Caco-2 (cell line): ENCODE results near the gene TMSB10. TPM values are rescaled to one million over a fixed set of nuclear protein-coding genes. Genes with fewer than 3 reads are reported as not detected.
A peak's percentile ranks its signal among the peaks of the same experiment; 100 is the strongest.

Source experiments
- BruUV-seq: library from RNA; stranded (reverse); fragments of 400-500 nt; replicated peaks from 2 replicates; lab custom pipeline; 2021; lab: Mats Ljungman, UMichigan
- CTCF ChIA-PET: fragments of 300-600 bp; sonication (Branson Sonifier 250); formaldehyde crosslinking; loops from one replicate; lab custom pipeline; 2022; ENCODE audit warnings: antibody characterized with exemption; lab: Charles Lee
- POLR2A ChIA-PET: fragments of 300-600 bp; sonication (Branson Sonifier 250); formaldehyde crosslinking; loops from one replicate; lab custom pipeline; 2022; ENCODE audit warnings: antibody characterized with exemption; lab: Charles Lee
- DNase-seq, 2 experiments: peaks; one replicate each; pipeline versions ENCODE4 v3.0.0 to v3.0.0-alpha.2; 2020 to 2022
- H3K27me3 ChIP-seq: replicated peaks from 2 replicates; pipeline ENCODE4 v1.6.0; 2011; ENCODE audit warnings: low read length; ENCODE audit not compliant: control insufficient read depth, insufficient read depth
- H3K36me3 ChIP-seq: 2 replicates; pipeline ENCODE4 v1.5.1; 2011; ENCODE audit warnings: low read length; ENCODE audit not compliant: control insufficient read depth, insufficient read depth
- H3K4me1 ChIP-seq: fragments of 250-450 bp; sonication (Bioruptor Pico); 2 replicates; pipeline ENCODE4 v1.5.1; 2020; ENCODE audit warnings: mild to moderate bottlenecking
- H3K4me3 ChIP-seq: 2 replicates; pipeline ENCODE4 v1.5.1; 2011; ENCODE audit warnings: low read depth, mild to moderate bottlenecking, control low read depth, low read length
- H3K9me3 ChIP-seq: fragments of 250-450 bp; sonication (Bioruptor Pico); 2 replicates; pipeline ENCODE4 v1.5.1; 2020; ENCODE audit warnings: mild to moderate bottlenecking, moderate library complexity
- H3K27ac Mint-ChIP-seq: one replicate; pipeline ENCODE4 v1.8.0; 2022; ENCODE audit warnings: mixed read lengths; ENCODE audit not compliant: unreplicated experiment
- H3K27me3 Mint-ChIP-seq: one replicate; pipeline ENCODE4 v1.8.0; 2022; ENCODE audit warnings: mixed read lengths; ENCODE audit not compliant: insufficient read depth, unreplicated experiment
- H3K36me3 Mint-ChIP-seq: one replicate; pipeline ENCODE4 v1.8.0; 2022; ENCODE audit warnings: mild to moderate bottlenecking, mixed read lengths; ENCODE audit not compliant: insufficient read depth, unreplicated experiment
- H3K4me1 Mint-ChIP-seq: one replicate; pipeline ENCODE4 v1.8.0; 2022; ENCODE audit warnings: low read depth, mixed read lengths; ENCODE audit not compliant: unreplicated experiment
- H3K4me3 Mint-ChIP-seq: one replicate; pipeline ENCODE4 v1.8.0; 2022; ENCODE audit warnings: mild to moderate bottlenecking, moderate library complexity, mixed read lengths; ENCODE audit not compliant: unreplicated experiment
- H3K9me3 Mint-ChIP-seq: one replicate; pipeline ENCODE4 v1.8.0; 2022; ENCODE audit warnings: mixed read lengths; ENCODE audit not compliant: unreplicated experiment
- intact Hi-C: fragments of 100-400 bp; cut with micrococcal nuclease; formaldehyde crosslinking; loops from one replicate; pipeline ENCODE4 v1.10.0; 2022; ENCODE audit not compliant: unreplicated experiment
- total RNA-seq: library from RNA; stranded (reverse); gene quantifications from 2 replicates; pipeline ENCODE4 v1.2.3, GENCODE V29; 2022
- TF ChIP-seq, protein P1 (sequence below), 2 experiments: fragments of 200-600 bp in 1 of 2; IDR thresholded peaks; 1 replicate in 1 of 2; 2 replicates in 1 of 2; pipeline versions ENCODE4 v1.5.1 to v1.8.0; 2011 to 2022; ENCODE audit warnings: antibody characterized with exemption in 1 of 2, control low read depth in 1 of 2, inconsistent platforms in 1 of 2, low read depth in 1 of 2, low read length in 1 of 2, mild to moderate bottlenecking in 1 of 2, moderate library complexity in 1 of 2; ENCODE audit not compliant: insufficient read depth in 1 of 2, severe bottlenecking in 1 of 2, unreplicated experiment in 1 of 2

Gene TMSB10
- total RNA-seq, 1 experiment from 2014 or later = 1,258 TPM

DNA sequence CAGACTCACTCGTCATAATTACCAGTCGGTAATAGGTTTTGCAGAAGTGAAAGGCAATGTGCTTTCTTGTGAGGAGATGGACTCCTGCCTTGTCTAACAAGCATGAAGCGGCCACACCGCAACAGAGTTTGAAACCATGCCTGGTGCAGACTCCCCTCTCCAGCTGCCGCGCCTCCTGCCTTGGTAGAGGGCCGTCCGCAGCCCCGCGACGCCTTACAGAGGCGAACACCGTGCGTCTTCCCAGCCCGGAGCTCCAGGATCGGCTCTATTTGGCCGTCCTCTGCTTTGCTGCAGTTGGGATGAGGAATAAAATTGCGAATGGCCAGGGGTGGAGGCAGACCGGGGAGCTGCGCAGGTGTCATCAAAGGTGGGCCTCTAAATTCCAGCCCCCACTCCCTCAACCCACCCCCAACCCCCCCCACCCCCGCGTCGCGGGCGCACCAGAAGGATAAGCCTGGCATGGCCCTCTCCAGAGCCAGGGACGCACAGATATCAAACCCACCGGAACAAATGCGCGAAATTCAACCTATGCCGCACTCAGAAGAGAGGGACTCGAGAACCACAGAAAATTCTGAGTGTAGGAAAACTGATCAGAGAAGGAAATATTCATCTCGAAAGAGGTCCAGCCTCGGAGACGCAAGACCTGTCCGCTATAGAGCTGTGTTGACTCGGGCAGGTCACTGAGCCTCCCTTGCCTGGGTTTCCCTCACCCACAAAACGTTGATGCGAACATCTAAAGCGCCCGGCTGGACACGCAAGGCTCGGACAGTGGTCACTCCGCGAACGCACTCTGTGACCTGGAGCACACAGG is 25.7 kb upstream of the TMSB10 start:
- no TSS peak for BruUV-seq
- Mint-ChIP-seq H3K27me3 (peaks cover 24% of the 10 kb centered on the region), H3K4me1 (peaks cover 7% of the 10 kb centered on the region), H3K9me3 (no peaks in the 10 kb centered on the region), H3K36me3 (peaks cover 6% of the 10 kb centered on the region), H3K4me3 (peak overlapping the region; percentile 81), H3K27ac (no peak overlapping the region)
- no peak overlapping the region for H3K4me3 ChIP-seq
- ChIA-PET POLR2A (no interaction called here), CTCF (no interaction called here)
- no peaks in the 10 kb centered on the region for H3K27me3 ChIP-seq
- TF ChIP-seq, protein P1, sequence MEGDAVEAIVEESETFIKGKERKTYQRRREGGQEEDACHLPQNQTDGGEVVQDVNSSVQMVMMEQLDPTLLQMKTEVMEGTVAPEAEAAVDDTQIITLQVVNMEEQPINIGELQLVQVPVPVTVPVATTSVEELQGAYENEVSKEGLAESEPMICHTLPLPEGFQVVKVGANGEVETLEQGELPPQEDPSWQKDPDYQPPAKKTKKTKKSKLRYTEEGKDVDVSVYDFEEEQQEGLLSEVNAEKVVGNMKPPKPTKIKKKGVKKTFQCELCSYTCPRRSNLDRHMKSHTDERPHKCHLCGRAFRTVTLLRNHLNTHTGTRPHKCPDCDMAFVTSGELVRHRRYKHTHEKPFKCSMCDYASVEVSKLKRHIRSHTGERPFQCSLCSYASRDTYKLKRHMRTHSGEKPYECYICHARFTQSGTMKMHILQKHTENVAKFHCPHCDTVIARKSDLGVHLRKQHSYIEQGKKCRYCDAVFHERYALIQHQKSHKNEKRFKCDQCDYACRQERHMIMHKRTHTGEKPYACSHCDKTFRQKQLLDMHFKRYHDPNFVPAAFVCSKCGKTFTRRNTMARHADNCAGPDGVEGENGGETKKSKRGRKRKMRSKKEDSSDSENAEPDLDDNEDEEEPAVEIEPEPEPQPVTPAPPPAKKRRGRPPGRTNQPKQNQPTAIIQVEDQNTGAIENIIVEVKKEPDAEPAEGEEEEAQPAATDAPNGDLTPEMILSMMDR (IDR thresholded peaks at IDR 0.05; ENCODE audit: insufficient read depth in 1 of 2, low read depth in 1 of 2, low read length in 1 of 2, severe bottlenecking in 1 of 2, unreplicated experiment in 1 of 2) = no peak
- no peaks in the 10 kb centered on the region for H3K9me3 ChIP-seq
- DNase-seq = no peak
- intact Hi-C loops = loop anchor here (1.0 kb wide), 1 partner anchor 387 kb away; no protein-coding TSS in a partner anchor
- no peaks in the 10 kb centered on the region for H3K36me3 ChIP-seq
- peaks cover 11% of the 10 kb centered on the region; the same call in 1 of the 2 replicates for H3K4me1 ChIP-seq

- CTCF ChIA-PET = no interaction called here
- Histone ChIP-seq H3K9me3 (no peaks in the 10 kb centered on the region), H3K27me3 (no peaks in the 10 kb centered on the region), H3K4me1 (peaks cover 11% of the 10 kb centered on the region; the same call in 1 of the 2 replicates), H3K36me3 (no peaks in the 10 kb centered on the region), H3K4me3 (peak overlapping the region; percentile 38)
- Mint-ChIP-seq H3K27me3 (peaks cover 24% of the 10 kb centered on the region), H3K4me3 (peak overlapping the region; percentile 81), H3K27ac (no peak overlapping the region), H3K36me3 (peaks cover 6% of the 10 kb centered on the region), H3K9me3 (no peaks in the 10 kb centered on the region), H3K4me1 (peaks cover 7% of the 10 kb centered on the region)
- TF ChIP-seq, protein P1 (IDR thresholded peaks at IDR 0.05; ENCODE audit: insufficient read depth in 1 of 2, low read depth in 1 of 2, low read length in 1 of 2, severe bottlenecking in 1 of 2, unreplicated experiment in 1 of 2) = no peak
- no TSS peak for BruUV-seq
- intact Hi-C loops = loop anchor here (1.0 kb wide), 1 partner anchor 388 kb away; no protein-coding TSS in a partner anchor
- POLR2A ChIA-PET = no interaction called here
- DNase-seq = no peak
Observed at GRCh38 chr2:84880395-84880644, 25.1 kb upstream of the TMSB10 start.

DNA sequence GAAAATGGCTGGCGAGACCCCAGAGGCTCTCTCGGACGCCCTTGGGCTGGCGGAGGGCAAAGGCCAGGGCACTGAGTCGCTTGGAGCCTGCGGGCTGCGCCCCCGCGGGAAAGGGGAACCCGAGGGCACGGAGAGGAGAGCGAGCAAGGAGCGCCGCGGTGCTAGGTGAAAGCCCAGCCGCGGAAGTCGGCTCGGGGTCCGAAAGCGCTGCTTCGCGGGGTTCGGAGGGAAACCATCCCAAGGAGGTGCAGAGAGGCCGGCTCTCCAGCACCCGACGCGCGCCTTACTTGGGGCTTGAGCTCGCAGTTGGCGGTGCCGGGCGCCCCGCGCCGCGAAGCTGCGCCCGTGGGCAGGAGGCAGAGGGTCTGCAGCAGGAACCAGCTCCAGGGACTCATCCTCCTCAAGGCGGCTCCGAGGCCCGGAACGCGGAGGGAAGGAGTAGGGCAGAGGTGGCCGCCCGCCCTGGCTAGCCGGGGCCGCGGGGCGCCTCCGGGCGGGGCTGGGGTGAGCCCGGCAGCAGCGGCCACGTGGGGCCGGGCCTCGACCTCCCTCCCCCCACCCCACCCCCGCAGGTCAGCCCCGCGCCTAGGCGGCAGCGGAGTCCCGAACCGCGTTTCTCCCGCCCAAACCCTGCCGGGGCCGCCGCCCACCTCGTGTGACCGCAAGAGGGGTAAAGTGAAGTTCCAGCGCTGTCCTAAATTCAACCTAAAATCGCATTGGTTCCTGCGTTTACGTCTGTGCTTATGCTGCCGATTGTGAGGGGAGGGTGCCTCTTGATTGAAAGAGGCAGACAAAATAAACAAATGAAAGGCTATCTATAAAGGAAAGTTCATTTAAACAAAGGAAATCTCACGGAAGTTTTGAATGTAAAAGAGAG is 24.6 kb upstream of the TMSB10 start, which contains the start of gene TRABD2A:
TSS of gene TRABD2A (minus strand) at position 440 of the 877 bp plus-strand sequence. CDS start at position 395, 45 bp downstream.
- BruUV-seq = no TSS peak
- DNase-seq = peak in 1 of 2 experiments; percentile 27
- peaks cover 24% of the 10 kb centered on the region for H3K27me3 Mint-ChIP-seq
- peak within 1 kb of the TSS; percentile 81 for H3K4me3 Mint-ChIP-seq
- no peaks in the 10 kb centered on the region for H3K9me3 ChIP-seq
- H3K4me1 Mint-ChIP-seq = peaks cover 7% of the 10 kb centered on the region
- peak within 1 kb of the TSS; percentile 38 for H3K4me3 ChIP-seq
- peaks cover 6% of the 10 kb centered on the region for H3K36me3 Mint-ChIP-seq
- intact Hi-C loops = loop anchor here (1.0 kb wide), 1 partner anchor 389 kb away; no protein-coding TSS in a partner anchor
- H3K9me3 Mint-ChIP-seq = no peaks in the 10 kb centered on the region
- H3K36me3 ChIP-seq = no peaks in the 10 kb centered on the region
- POLR2A ChIA-PET = no interaction called here
- H3K27me3 ChIP-seq = no peaks in the 10 kb centered on the region
- TF ChIP-seq, protein P1 (IDR thresholded peaks at IDR 0.05; ENCODE audit: insufficient read depth in 1 of 2, low read depth in 1 of 2, low read length in 1 of 2, severe bottlenecking in 1 of 2, unreplicated experiment in 1 of 2) = no peak
- peaks cover 11% of the 10 kb centered on the region; the same call in 1 of the 2 replicates for H3K4me1 ChIP-seq
- CTCF ChIA-PET = interaction anchor here (0.6 to 1.4 kb wide), 2 partner anchors 44 to 87 kb away, joined by 4 to 7 read pairs; no protein-coding TSS in a partner anchor
- no peak within 1 kb of the TSS for H3K27ac Mint-ChIP-seq
